Stimulated activated CD8-positive, alpha-beta memory T cell treated with anti-CD3 and anti-CD28 coated beads, Interleukin-15, amount 100 ng/mL, for 1 hour (primary cell): ENCODE results near the gene ING5.
"Not testable (repeated sequence)": the region's sequence is repeated elsewhere in the genome, so short reads cannot be mapped to it uniquely, and the experiment has no call there.

Experiments
- DNase-seq: peaks from one replicate; pipeline ENCODE4 v3.0.0-alpha.2; 2020; ENCODE audit warnings: low read depth

ING5 gene

DNA sequence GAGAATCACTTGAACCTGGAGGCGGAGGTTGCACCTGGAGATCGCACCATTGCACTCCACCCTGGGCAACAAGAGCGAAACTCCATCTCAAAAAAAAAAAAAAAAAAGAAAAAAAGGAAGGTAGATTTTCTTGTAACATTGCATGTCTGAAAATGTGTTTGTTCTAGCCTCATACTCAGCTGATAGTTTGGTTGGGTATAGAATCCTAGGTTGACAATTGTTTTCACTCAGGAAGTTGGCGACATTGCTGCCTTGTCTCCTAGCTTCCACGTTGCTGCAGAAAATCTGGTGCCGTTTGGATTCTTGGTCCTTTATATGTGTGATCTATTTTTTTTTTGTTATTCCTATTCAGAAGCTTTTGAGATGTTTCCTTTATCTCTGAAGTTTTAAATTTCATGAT is 4.7 kb downstream of the ING5 start:
- no peak for DNase-seq

GRCh38 chr2:241708879-241709278 is 7.0 kb downstream of the ING5 start:
- no peak for DNase-seq

DNA sequence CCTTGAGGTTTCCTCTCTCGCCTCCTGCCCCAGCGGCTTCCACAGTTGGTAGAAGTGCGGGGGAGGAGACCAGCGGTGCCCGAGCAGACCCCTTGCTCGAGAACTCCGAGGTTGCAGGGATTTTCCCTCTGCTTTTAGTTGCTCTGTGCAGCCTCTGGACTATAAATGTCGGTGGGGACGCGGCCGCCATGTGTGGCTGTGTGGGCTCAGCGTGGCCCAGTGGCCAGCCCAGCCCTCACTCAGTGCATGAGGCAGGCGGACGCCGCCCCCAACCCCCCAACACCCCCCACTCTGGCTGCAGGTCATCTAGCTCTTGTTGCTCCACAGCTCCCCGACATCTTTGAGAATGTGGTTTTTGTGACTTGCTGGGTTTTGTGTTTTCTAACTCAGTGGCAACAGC is 17.3 kb downstream of the ING5 start:
- no peak for DNase-seq

DNA sequence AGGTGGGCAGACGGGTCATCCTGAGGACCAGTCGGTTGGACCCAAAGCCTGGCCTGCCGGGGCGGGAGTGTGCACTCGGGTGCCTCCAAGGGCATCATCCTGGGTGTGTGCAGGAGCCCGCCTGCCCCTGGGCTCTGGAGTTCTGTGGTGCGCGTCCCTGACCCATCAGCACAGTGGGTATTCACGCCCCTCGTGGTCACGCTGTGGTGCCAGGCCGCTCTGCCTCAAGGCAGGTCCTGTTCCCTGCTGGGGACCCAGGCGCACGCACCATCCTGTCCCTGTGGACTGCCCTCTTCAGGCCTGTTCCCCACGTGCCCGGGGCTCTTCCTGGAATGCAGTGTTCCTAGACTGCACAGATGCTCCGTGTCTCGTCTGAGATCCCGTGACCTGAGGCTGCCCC is 18.3 kb downstream of the ING5 start:
- DNase-seq = no peak

DNA sequence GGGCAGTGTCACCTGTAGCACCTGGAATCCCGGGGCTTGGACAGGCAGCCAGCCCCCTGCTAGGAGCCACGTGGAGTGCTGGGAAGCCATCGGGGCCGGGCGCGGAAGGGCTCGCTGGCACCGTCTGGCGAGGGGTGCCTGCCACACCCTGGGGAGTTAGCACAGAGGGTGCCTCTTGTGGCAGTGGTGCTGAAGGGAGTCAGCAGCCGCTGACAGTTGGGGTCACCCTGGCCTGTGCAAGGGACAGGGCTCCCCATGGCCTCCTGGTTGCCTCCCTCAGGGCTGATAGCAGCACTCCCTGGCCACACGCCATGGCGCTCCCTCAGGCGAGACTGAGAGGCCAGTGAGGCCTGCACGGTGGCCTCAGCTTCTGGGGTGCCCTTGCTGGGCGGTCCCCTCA is 18.7 kb downstream of the ING5 start:
- no peak for DNase-seq

DNA sequence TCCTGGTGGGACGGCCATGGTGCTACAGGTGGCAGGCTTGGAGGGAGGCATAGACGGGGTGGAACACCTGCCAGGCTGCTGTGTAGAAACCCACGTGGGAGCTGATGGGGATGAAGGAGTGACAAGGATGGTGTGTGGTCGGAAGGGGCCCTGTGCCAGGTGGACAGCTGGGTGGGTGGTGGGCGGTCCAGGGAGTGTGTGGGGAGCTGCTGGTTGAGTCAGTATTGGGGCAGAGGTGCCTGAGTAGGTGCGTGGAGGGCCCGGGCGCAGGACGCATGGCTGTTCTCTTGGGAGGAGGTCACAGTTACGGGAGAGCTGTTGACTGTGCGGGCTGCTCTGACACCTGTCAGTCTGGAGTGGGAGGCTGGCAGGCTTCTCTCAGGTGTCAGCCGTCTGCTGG is 20.0 kb downstream of the ING5 start:
- no peak for DNase-seq

- DNase-seq = no peak
Measured at GRCh38 chr2:241722896-241723454, 21.1 kb downstream of the ING5 start.

DNA sequence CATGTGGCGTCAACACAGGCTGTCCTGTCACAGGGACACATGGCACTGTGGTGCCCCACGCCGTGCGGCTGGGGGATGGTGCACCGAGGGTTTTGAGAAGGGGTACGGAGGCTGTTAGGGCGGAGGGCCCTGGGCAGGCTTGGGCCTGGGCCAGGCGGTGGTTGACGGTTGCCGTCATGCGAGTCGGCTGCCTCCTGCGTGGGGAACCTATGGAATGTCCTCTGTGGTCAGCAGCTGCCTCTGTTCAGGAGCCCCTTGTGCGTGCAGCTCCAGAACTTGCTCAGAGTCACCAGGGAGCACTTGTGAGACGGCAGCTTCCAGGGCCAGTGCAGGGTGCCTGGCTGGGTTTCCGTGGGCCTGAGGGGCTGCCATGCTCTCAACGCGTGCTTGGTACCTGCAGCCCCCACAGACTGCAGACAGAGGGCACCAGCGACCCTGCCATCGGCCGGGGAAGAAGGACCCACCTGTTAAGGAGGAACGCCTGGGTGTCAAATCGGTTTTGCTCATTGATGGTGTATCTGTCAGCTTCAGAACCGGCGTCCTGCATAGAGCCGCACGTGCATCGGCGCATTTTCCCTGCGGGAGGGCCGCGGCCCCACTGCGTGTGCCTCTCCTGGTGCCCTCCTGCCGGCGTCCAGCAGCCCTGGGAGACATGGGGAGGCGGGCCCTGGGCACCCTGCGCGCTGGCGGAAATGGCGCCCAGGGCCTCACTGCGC is 22.6 kb downstream of the ING5 start:
- no peak for DNase-seq

GRCh38 chr2:241724975-241725870 is 23.4 kb downstream of the ING5 start:
- no peak for DNase-seq

DNA sequence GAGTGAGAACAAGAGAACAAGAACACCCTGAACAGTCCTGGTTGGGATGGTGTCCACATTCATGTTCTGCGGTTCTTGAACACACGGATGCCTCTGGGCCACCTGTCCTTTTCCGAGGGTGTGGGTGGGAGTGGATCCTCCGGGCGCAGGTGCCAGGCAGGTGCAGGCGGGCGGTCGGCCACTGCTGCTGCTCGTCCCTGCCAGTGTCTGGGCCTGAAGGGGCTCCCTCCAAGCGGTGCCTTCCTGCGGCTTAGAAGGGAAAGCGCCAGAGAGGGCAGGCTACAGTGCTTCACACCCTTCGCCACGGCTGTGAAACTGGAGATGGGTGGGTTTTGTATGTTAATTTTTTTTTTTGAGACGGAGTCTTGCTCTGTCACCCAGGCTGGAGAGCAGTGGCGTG is 24.6 kb downstream of the ING5 start:
- DNase-seq = no peak

DNA sequence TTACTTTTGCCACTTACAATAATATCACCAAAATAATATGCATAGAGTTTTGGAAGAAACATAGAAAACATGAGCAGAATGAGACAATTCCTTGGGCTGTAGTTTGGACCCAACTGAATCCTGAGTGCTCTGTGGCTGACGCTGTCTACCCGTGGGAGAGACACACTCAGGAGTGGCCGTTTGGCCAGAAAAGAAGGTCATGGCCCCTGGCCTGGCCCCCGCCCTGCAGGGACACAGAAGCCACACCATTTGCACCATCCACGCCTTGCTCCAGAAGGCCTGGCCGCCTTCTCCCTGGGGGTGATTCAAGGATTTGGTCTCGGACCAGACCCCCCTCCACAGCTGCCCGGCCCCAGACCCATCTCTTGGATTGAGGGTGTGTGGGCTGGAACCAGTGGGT is 26.2 kb downstream of the ING5 start:
- no peak for DNase-seq

DNA sequence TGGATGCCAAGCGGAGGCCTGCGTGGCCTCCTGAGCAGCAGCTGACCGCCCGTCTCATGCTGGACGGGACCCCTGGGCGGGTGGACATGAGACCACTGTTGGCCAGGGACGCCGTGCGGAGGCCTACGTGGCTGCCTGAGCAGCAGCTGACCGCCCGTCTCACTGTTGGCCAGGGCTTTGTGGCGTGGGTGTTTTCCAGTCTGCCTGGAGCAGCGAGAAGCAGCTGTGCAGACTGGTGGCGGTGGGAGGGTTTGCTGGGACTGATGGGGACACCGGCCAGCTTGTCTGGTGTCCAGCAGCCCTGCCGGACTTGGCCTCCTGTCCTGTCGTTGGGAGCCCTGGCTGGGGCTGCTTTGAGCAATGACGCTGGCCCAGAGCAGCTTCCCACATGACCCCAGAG is 26.8 kb downstream of the ING5 start:
- DNase-seq = no peak

- DNase-seq = no peak
Measured at GRCh38 chr2:241729868-241730267, 28.0 kb downstream of the ING5 start.

- DNase-seq = no peak
Measured at GRCh38 chr2:241730671-241731293, 28.9 kb downstream of the ING5 start.

DNA sequence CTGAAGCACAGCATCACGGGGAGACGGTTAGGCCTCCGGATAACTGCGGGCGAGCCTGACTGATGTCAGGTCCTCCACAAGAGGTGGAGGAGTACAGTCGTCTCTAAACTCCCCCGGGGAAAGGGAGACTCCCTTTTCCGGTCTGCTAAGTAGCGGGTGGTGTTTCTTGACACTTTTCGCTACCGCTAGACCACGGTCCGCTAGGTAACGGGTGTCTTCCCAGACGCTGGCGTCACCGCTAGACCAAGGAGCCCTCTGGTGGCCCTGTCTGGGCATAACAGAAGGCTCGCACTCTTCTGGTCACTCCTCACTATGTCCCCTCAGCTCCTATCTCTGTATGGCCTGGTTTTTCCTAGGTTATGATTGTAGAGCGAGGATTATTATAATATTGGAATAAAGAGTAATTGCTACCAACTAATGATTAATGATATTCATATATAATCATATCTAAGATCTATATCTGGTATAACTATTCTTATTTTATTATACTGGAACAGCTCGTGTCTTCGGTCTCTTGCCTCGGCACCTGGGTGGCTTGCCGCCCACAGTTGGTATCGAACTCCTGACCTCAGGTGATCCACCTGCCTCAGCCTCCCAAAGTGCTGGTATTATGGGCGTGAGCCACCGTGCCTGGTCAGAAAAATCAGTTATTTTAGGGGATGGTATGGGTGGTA is 30.8 kb downstream of the ING5 start:
- not testable (repeated sequence) for DNase-seq

GRCh38 chr2:241733391-241734207 is 31.8 kb downstream of the ING5 start:
- DNase-seq = no peak

DNA sequence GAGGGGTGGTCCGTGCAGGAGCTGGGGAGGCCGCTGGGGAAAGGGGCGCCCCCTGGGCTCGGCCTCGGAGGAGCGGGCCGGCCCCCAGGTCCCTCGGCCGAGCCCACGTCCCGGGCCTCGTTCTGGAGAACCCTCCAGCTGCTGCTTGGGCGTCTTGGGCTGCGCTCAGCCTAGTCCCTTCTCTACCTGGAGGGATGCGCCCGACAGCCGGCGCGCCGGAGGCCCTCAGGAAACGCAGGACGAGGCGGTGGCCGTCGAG is 32.3 kb downstream of the ING5 start:
- no peak for DNase-seq

DNA sequence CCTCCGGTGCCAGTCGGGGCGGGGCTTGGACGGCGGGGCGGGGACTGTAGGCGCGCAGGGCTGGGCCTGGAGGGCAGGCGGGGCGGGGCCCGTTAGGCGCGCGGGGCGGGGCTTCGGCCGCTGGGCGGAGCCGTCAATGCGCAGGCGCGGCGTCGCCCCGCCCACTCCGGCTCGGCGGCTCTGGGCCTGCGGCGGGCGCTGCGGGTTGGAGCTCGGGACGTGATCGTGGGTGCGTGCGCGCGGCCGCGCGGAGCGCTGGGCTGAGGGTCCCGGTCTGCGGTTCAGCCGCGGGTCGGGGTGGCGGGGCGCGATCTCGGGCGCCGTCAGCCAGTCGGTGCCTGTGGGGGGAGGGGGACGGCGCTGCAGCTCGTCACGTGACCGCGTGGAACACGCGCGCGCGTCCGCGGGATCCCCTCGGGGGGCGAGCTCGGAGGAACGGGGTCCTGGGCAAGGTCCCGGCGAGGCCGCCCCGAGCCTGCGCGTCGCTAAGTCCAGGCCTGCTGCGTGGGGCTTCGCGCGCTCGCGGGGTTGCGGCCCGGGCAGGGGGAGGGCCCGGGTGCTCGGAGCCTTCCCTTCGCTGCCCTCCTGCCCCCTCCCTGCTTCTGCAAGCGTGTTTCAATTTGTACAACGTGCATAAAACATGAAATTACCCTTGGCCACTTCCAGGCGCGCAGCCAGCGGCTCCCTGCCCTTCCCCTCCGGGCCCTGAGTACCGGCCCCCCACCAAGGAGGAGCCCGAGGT is 32.8 kb downstream of the ING5 start, which contains the start of gene D2HGDH:
TSS of gene D2HGDH (plus strand) at position 164 of the 742 bp plus-strand sequence. CDS start 595 bp downstream, outside the sequence.
- DNase-seq = peak; percentile 84

GRCh38 chr2:241736111-241736510 is 34.3 kb downstream of the ING5 start:
- no peak for DNase-seq

DNA sequence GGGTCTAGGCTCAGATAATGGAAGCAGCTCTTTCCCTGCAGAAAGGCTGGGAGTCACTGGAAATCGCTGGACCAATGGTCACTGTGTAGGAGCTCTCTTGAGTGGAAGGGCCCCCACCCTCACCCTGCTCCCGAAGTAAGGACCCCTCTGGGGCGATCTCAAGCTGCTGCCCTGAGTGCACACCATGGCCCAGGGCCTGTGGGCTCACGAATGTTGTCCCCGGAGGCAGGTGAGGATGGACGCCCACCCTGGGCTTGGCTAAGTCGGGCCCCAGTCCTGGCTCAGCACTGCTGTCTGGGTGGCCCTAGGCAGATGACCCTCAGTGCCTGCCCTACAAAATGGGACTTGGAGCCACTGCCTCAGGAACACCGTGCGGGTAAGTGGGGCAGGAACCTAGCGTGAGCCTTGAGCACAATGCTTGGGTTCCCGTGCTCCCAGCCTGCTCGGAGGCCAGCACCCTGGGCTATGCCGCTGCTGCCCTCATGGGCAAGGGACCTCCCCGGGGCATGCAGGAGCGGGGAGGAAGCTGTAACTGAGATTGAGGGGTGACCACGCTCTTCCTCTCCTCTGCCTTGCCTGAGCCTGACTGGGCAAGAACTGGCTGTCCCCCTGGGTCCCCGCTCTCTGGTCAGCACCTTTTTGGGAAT is 36.3 kb downstream of the ING5 start:
- no peak for DNase-seq
